Prostate gland (tissue), 2 donors: ENCODE results near the gene IGHMBP2.

Experiments
- CTCF ChIP-seq, 4 experiments: fragments of 200-600 bp in 2 of 4; fragments of 450-650 bp in 2 of 4; sonication (generic) in 2 of 4; IDR thresholded peaks; 1 replicate in 3 of 4; 2 replicates in 1 of 4; pipeline ENCODE4 v1.5.1; 2016 to 2019; ENCODE audit warnings: antibody characterized with exemption in 4 of 4, mild to moderate bottlenecking in 2 of 4, moderate library complexity in 2 of 4
- POLR2A ChIP-seq: fragments of 450-650 bp; IDR thresholded peaks from one replicate; pipeline ENCODE4 v1.6.1; 2016; ENCODE audit warnings: antibody characterized with exemption, mild to moderate bottlenecking
- POLR2AphosphoS5 ChIP-seq: sonication (generic); formaldehyde crosslinking; IDR thresholded peaks from one replicate; pipeline ENCODE4 v1.6.1; 2017; ENCODE audit warnings: antibody characterized with exemption

DNA sequence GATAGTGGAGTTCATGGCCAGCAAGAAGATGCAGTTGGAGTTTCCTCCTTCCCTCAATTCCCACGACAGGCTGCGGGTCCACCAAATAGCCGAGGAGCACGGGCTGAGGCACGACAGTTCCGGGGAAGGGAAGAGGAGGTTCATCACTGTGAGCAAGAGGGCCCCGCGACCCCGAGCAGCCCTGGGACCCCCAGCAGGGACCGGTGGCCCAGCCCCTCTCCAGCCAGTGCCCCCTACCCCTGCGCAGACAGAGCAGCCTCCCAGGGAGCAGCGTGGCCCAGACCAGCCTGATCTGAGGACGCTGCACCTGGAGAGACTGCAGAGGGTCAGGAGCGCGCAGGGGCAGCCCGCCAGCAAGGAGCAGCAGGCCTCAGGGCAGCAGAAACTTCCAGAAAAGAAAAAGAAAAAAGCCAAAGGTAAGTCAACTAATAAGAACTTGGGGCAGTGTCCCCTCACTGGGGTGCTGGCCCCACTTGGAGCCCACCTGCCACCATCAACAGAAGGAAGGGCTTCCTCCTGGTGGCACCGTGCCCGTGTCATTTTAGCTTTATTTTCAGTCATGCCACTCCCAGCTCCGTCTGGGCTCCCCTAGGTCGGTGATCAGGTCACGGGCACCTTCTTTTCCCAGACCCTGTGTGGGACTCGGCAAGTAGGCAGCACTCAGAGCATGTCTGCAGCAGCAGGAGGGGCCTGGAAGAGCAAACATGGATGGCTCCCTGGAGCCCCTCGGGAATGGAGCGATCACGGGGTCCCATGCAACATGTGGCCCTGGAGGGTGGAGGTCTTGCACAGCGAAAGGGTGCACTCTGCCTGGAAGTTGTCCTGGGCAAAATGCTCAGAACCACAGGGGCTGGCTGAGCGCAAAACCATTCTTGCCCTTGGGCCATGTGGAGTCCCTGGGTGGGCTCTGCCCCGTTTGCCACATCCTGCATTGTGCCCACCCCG lies 33.3 kb downstream of the IGHMBP2 start:
- TF ChIP-seq CTCF (IDR thresholded peaks at IDR 0.05) (no peak), POLR2A (no peak), POLR2AphosphoS5 (no peak)
